Dermis blood vessel endothelial cell (primary cell): ENCODE results near the gene SLC9A3. TPM values are rescaled to one million over a fixed set of nuclear protein-coding genes. Genes with fewer than 3 reads are reported as not detected.

Experiments
- DNase-seq: peaks from one replicate; pipeline ENCODE4 v3.0.0; 2010
- total RNA-seq: library from RNA; depleted of rRNA; stranded (reverse); fragments of >200 nt; gene quantifications from 2 replicates; pipeline ENCODE4 v1.2.3, GENCODE V29; 2014

Gene SLC9A3
- total RNA-seq, 1 donor from 2014 or later = 1.5 TPM

- no peak for DNase-seq
Observed at GRCh38 chr5:554284-554988, 30.2 kb upstream of the SLC9A3 start.

- DNase-seq = no peak
Observed at GRCh38 chr5:553874-554273, 29.6 kb upstream of the SLC9A3 start.

GRCh38 chr5:551406-551805 lies 27.2 kb upstream of the SLC9A3 start:
- DNase-seq = no peak

- no peak for DNase-seq
Observed at GRCh38 chr5:549229-549628, 25.0 kb upstream of the SLC9A3 start.

- no peak for DNase-seq
Observed at GRCh38 chr5:548256-548655, 24.0 kb upstream of the SLC9A3 start.

- no peak for DNase-seq
Observed at GRCh38 chr5:547086-547924, 23.1 kb upstream of the SLC9A3 start.

GRCh38 chr5:546376-546908 lies 22.2 kb upstream of the SLC9A3 start:
- DNase-seq = no peak

- DNase-seq = no peak
Observed at GRCh38 chr5:545641-546375, 21.6 kb upstream of the SLC9A3 start.

- no peak for DNase-seq
Observed at GRCh38 chr5:544675-545355, 20.6 kb upstream of the SLC9A3 start.

- DNase-seq = no peak
Observed at GRCh38 chr5:543755-544674, 19.8 kb upstream of the SLC9A3 start.

- DNase-seq = no peak
Observed at GRCh38 chr5:543351-543750, 19.1 kb upstream of the SLC9A3 start.

- no peak for DNase-seq
Observed at GRCh38 chr5:542319-543311, 18.4 kb upstream of the SLC9A3 start.

- no peak for DNase-seq
Observed at GRCh38 chr5:541539-542318, 17.5 kb upstream of the SLC9A3 start.

- DNase-seq = no peak
Observed at GRCh38 chr5:540906-541538, 16.8 kb upstream of the SLC9A3 start.

GRCh38 chr5:540071-540905 lies 16.0 kb upstream of the SLC9A3 start:
- DNase-seq = no peak

GRCh38 chr5:539469-540070 lies 15.3 kb upstream of the SLC9A3 start:
- no peak for DNase-seq

- no peak for DNase-seq
Observed at GRCh38 chr5:538801-539468, 14.7 kb upstream of the SLC9A3 start.
